Stimulated activated naive CD8-positive, alpha-beta T cell treated with anti-CD3 and anti-CD28 coated beads, Interleukin-15, amount 100 ng/mL, for 72 hours (primary cell): Measurements from ENCODE around the gene TMEM72.
A peak's percentile ranks its signal among the peaks of the same experiment; 100 is the strongest.

ENCODE experiments used
- ATAC-seq: fragments of 150-1000 bp; cut with Tn5 transposase; 2 replicates; pipeline ENCODE4 v1.10.0; 2021; ENCODE audit warnings: mild to moderate bottlenecking, moderate library complexity
- DNase-seq, 2 donors: peaks; one replicate each; pipeline ENCODE4 v3.0.0; 2021 to 2022
- H3K27ac Mint-ChIP-seq, 2 donors: one replicate each; pipeline ENCODE4 v1.8.0; 2022; ENCODE audit warnings: mild to moderate bottlenecking in 2 of 2, mixed read lengths in 2 of 2, moderate library complexity in 2 of 2
- H3K27me3 Mint-ChIP-seq: one replicate; pipeline ENCODE4 v1.8.0; 2022; ENCODE audit warnings: mixed read lengths
- H3K4me1 Mint-ChIP-seq: one replicate; pipeline ENCODE4 v1.8.0; 2022; ENCODE audit warnings: mild to moderate bottlenecking, mixed read lengths
- H3K4me3 Mint-ChIP-seq, 2 donors: one replicate each; pipeline ENCODE4 v1.8.0; 2022; ENCODE audit warnings: mild to moderate bottlenecking in 2 of 2, mixed read lengths in 2 of 2, moderate library complexity in 1 of 2
- H3K9me3 Mint-ChIP-seq, 2 donors: one replicate each; pipeline ENCODE4 v1.8.0; 2022; ENCODE audit warnings: mixed read lengths in 2 of 2

The TMEM72 gene

DNA sequence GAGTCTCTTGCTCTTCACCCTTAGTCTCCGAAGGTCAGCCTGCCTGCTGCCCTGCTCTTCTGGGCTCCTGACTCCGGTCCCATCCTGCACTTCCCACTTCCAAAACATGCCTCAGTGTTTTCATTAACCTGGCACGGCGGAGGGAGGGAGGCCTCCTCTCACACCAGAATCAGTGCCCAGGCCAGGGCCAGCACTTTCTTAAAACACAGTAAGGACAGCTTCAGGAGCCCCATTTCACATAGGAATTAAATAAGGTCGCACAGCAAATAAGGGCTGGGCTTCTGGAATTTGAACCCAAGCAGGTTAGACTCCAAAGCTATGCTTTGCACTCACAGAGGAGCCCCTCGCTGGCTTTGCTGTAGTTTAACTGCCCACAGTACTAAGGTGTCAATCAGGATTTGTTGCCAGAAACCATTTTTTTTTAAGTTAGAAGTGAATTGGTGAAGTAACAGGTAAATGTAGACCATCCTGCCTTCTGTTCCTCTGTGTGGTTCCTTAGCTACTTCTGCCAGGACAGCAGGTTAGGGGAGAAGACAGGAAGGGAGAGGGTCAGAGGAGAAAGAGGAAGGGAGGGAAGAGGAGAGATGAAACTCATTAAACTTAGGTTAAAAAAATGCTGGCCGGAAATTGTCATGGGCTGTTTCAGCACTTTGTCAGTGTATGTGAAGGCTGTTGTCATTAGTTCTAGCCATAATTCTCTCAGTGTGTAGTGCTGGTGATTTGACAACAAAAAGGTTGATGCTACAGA lies 49.5 kb downstream of the TMEM72 start:
- ATAC-seq: no peak
- H3K4me3 Mint-ChIP-seq: peak overlapping the region; percentile 61 to 62
- DNase-seq: no peak
- no peaks in the 10 kb centered on the region for H3K9me3 Mint-ChIP-seq
- H3K27me3 Mint-ChIP-seq: peaks cover 8% of the 10 kb centered on the region
- H3K27ac Mint-ChIP-seq: no peak overlapping the region
- peaks cover 56% of the 10 kb centered on the region for H3K4me1 Mint-ChIP-seq

DNA sequence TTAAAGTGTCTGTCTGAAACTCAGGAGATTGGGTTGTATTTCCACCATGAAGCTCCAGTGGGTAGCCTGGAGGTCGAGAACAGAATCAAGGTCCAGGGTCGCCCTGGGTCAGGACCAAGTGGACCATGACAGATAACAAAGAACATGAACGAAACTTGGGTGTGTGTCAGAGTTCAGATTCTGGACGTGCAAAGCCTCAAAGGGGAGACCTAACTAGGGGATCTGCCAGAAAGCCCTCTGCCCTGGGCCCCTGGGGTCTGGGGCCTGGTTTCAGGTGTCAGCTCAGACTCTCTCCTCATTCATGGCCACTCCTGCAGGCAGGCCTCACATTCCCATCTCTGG lies 50.1 kb downstream of the TMEM72 start:
- DNase-seq (no peak), ATAC-seq (no peak)
- peaks cover 58% of the 10 kb centered on the region for H3K4me1 Mint-ChIP-seq
- no peaks in the 10 kb centered on the region for H3K9me3 Mint-ChIP-seq
- peaks cover 8% of the 10 kb centered on the region for H3K27me3 Mint-ChIP-seq
- no peak overlapping the region for H3K27ac Mint-ChIP-seq
- H3K4me3 Mint-ChIP-seq: no peak overlapping the region

DNA sequence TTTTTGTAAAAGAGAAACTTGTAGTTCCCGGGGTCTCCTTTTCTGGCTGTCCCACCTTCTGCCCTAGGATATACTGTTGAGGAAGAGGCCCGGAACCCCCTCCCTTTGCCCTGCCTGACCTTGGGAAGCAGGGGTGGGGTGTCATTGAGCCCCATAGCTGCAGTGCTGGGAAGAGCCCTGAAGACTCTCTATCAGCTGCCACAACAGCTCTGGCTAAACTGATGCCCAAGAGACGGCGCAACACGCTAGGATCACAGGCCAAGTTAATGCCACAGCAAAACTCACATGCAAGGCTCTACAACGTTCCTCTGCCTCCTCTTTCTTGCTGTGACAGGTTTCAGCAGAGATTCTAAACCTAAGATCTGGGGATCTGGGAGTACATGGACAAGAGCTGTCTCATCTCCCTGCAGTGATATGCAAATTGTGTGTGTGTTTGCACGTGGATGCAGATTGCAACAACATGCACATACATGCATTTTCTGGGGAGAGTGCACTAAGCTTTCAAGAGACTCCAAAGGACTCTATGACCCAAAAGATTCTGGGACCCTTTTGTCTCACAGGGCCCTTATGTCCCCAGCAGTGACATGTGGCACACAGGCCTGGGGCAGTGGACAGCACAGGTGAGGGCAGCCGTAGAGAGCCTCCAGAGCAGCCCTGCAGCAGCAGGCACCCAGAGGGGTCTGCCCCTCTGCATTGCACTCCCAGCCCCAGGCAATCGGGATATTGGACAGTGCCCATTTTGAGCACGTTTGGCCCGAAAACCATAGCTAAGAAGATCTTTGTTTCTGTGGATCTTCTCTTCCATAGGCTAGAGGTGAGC lies 51.0 kb downstream of the TMEM72 start:
- no peak for DNase-seq
- Mint-ChIP-seq H3K4me1 (peaks cover 57% of the 10 kb centered on the region), H3K9me3 (no peaks in the 10 kb centered on the region), H3K4me3 (no peak overlapping the region), H3K27me3 (peaks cover 8% of the 10 kb centered on the region), H3K27ac (no peak overlapping the region)
- no peak for ATAC-seq

DNA sequence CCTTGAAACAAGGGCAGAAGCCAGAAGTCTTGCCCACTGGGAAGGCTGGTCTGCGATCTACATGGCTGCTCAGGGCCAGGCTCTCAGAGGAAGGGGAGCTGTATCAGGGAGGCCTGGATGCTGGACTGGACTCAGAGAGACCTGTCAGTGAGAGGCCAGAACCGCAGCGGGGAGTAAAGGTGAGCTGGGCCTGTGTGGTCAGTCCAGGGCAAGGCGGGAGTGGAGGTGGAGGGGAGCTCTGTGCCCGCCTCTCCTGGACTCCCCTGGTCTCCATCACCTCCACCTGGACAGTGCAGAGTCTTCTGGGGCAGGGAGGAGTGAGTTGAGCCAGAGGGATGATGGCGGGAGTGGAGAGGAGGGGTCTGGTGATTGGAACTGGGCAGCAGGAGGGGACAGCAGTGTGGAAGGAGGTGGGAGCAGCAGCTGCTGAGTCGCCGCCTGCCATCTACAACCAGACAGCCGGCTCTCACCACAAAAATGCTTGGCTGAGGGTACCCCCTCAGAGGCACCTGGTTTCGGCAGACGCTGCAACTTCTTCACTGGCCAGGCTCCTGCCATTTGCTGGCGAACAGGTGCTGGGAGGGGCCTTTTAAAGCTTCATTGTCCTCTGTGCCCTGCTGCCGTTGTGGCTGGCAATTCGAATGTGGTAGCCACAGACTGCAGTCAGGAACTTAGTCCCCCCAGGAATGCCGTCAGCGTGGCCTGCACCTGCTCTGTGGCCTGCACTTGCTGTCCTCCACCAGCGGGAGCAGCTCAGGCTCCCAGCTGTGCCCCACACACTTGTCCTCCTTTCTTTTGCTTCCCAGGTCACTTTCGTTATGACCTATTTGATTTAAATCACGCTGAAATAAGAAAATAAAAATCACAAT lies 52.0 kb downstream of the TMEM72 start:
- Mint-ChIP-seq H3K27ac (peak overlapping the region in 1 of 2 donors; percentile 73), H3K4me1 (peaks cover 57% of the 10 kb centered on the region), H3K27me3 (peaks cover 8% of the 10 kb centered on the region), H3K4me3 (no peak overlapping the region), H3K9me3 (no peaks in the 10 kb centered on the region)
- DNase-seq (no peak), ATAC-seq (no peak)

DNA sequence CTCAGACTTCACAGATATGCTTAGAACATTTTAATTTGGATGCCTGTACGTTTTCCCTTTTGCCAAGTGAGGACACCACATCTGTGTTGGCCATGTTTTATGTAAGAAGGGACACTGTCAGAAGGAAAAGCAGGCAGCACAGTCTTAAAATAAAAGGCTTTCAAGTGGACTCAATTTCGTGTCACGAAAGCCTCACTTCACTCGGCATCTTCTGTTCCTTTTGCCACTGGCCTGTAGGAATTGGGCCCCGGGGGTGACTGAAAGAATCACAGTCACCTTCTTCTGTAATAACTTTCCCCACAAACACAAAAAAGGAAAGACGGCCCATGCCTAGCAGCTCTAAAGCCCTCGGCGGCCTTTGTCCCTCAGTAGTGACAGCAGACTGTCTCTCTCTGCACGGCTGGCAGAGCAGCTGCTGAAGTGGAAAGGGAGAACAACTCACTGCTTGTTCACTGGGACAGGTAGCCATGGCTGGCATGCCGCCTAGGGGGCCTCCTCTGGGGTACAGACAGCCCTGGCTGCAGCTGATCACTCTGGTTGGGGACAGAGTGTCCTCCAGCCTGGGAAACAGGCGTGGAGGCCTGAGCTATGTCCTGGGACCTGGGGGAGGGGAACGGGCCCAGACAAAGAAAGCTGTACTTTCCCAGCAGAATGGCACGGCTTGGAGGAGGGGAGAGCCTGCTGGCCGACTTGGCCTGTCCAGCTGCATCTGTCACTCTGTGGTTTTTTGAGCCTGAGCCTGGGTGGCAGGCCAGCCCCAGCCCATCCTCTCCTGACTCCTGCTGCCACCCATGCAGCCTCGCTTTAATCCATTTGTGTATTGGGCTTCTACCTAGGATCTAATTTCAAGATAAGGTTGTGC lies 52.9 kb downstream of the TMEM72 start:
- ATAC-seq (no peak), DNase-seq (no peak)
- H3K4me3 Mint-ChIP-seq: no peak overlapping the region
- H3K9me3 Mint-ChIP-seq: no peaks in the 10 kb centered on the region
- peaks cover 59% of the 10 kb centered on the region for H3K4me1 Mint-ChIP-seq
- H3K27ac Mint-ChIP-seq: peak overlapping the region in 1 of 2 donors; percentile 37
- peaks cover 8% of the 10 kb centered on the region for H3K27me3 Mint-ChIP-seq

DNA sequence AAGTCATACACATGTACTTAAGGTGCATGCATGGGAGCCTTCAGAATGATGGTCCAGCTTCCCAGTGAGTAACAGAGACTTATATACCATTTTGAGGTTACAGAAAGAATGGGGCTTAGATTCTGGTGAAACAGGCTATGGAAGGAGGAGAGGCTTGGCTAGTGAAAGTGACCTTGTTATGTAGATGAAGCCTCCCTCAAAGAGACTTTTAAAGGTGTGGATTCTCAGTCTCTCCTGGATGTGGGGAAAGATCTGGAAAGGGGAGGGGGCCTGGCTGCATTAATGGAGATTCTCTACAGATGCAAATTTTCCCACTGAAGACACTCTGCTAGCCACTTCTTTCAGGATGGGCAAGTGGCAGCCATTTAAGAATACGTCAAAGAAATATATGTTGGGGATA lies 54.0 kb downstream of the TMEM72 start:
- no peaks in the 10 kb centered on the region for H3K9me3 Mint-ChIP-seq
- no peak overlapping the region for H3K27ac Mint-ChIP-seq
- H3K4me1 Mint-ChIP-seq: peaks cover 61% of the 10 kb centered on the region
- DNase-seq: no peak
- peaks cover 8% of the 10 kb centered on the region for H3K27me3 Mint-ChIP-seq
- no peak for ATAC-seq
- no peak overlapping the region for H3K4me3 Mint-ChIP-seq

DNA sequence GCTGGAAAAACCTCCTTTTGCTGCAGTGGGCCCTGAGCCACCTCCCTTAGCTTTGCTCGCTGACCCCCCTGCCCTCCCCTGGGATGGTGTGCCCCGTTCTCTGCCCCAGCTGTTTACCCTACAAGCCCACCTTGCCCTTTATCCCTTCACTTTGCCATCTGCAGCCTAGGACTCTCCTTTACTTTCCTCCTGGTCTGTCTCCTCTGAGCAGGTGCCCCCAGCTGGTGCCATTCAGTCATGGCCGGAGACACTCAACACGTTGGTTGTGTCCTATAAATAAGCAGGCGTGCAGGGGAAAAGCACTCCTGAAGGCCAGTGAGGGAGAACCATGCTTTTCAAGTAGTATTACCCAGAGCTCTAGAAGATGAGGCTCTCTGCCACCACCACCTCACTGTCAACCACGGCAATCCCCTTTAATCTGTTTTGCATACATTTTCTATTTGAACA lies 54.5 kb downstream of the TMEM72 start:
- ATAC-seq (peak; percentile 62), DNase-seq (peak in 1 of 2 donors; percentile 27)
- Mint-ChIP-seq H3K4me1 (peaks cover 55% of the 10 kb centered on the region), H3K27me3 (peaks cover 2% of the 10 kb centered on the region), H3K27ac (peak overlapping the region in 1 of 2 donors; percentile 70), H3K9me3 (no peaks in the 10 kb centered on the region), H3K4me3 (peak overlapping the region; percentile 49 to 61)

DNA sequence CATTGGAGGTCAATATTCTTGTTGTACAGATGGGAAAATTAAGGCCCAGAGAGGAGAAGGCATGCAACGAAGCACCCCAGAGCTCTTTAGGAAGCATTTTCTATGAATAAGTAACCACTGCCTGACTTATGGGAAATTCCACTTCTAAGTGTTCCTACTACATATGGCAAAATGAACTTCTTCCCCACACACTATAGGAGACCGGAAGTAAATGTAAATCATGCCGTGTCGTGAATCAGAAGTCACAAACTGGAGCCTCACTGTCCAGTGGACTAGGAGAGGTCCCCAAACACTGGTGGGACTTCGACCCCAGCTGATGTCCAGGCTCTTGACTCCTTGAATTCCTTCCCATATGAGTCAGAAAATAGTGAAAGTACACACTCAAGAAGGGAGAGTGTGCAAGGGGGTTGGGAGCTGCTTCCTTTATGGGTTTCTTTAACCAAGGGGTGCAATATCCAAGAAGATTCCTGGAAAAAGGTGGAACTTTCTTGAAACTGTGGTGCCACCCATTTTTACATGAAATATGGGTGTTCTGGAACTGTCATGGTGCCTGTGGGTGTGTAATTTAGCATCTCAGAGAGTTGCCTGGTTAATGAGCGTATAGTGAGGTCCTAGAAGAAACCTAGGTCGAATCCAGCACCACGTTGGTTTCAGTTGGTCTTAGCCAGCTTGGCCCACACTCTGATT lies 55.1 kb downstream of the TMEM72 start:
- peak overlapping the region; percentile 49 to 61 for H3K4me3 Mint-ChIP-seq
- no peaks in the 10 kb centered on the region for H3K27me3 Mint-ChIP-seq
- ATAC-seq (no peak), DNase-seq (no peak)
- peak overlapping the region in 1 of 2 donors; percentile 65 for H3K27ac Mint-ChIP-seq
- no peaks in the 10 kb centered on the region for H3K9me3 Mint-ChIP-seq
- H3K4me1 Mint-ChIP-seq: peaks cover 53% of the 10 kb centered on the region

DNA sequence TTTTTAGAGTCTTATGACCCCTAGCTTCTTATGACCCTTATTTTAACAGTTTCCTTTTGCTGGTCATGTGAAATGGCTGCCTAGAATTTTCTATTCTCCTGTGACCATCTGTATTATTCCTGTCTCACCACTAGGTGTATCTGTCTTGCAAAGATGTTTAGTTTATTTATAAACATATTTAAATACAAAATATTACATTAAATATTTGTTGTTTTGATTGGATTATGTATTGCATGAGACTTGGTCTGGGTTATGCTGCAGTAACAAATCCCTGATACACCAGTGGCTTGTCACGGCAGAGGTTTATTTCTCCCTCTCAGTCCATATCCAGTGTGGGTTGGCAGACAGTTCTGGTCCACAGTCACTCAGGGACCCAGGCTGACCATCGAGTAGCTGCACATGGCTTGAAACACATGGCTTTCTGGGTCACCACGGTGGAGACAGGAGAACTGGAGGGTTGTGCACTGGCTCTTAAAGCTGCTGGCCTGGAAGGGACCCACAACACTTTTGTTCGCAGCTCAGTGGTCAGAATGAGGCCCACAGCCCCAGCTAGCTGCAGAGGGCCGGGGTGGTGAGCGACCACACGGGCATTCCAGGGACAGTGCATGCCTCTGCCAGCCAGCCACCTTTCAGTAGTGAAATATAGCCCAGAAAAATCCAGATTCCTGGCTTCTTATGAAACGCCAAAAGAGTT lies 55.8 kb downstream of the TMEM72 start:
- no peak overlapping the region for H3K4me3 Mint-ChIP-seq
- ATAC-seq (no peak), DNase-seq (no peak)
- H3K27me3 Mint-ChIP-seq: no peaks in the 10 kb centered on the region
- H3K27ac Mint-ChIP-seq: no peak overlapping the region
- H3K4me1 Mint-ChIP-seq: peaks cover 53% of the 10 kb centered on the region
- no peaks in the 10 kb centered on the region for H3K9me3 Mint-ChIP-seq

DNA sequence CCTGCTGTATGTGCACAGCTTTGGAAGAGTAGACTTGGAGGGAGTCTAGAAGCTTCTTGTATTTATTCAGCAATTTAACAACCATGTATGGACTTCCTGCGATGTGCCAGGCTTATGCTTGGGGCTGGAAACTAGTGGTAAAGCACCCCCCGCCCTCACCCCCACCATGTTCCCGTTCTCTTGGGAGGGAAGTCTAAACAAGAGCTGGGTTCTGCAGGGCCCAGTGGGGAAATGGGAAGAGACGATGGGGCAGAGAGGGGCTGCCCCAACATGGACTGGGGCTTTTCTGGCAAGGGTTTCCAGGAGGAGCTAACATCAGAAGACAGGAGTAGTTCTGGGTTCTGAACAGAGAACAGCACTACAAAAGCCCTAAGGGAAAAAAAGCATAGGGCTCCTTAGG lies 56.5 kb downstream of the TMEM72 start:
- Mint-ChIP-seq H3K27me3 (no peaks in the 10 kb centered on the region), H3K4me1 (peaks cover 52% of the 10 kb centered on the region), H3K9me3 (no peaks in the 10 kb centered on the region), H3K27ac (peak overlapping the region; percentile 44 to 74), H3K4me3 (peak overlapping the region; percentile 27 to 46)
- DNase-seq (no peak), ATAC-seq (peak; percentile 17)

DNA sequence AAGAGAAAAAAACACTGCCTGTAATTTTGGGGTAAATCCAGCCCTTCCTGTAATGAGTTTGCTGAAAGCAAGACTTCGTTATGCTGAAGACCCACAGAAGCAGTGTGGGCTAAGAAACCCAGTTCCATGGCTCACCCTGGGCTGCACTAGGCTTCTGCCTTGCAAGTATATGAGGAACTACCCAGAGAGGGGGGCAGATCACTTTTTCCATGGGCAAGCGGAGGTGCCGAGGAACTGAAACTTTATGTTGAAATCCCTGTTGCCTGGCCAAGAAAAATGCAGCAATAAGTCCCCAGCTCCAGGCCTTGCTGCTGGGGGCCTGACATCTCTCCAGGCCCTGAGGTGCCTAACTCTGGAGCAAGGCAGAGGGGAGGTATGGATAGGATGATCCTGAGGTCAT lies 57.0 kb downstream of the TMEM72 start:
- DNase-seq (peak in 1 of 2 donors; percentile 24), ATAC-seq (peak; percentile 47)
- peaks cover 52% of the 10 kb centered on the region for H3K4me1 Mint-ChIP-seq
- no peaks in the 10 kb centered on the region for H3K9me3 Mint-ChIP-seq
- H3K27me3 Mint-ChIP-seq: no peaks in the 10 kb centered on the region
- H3K4me3 Mint-ChIP-seq: peak overlapping the region; percentile 27 to 46
- H3K27ac Mint-ChIP-seq: peak overlapping the region in 1 of 2 donors; percentile 74

DNA sequence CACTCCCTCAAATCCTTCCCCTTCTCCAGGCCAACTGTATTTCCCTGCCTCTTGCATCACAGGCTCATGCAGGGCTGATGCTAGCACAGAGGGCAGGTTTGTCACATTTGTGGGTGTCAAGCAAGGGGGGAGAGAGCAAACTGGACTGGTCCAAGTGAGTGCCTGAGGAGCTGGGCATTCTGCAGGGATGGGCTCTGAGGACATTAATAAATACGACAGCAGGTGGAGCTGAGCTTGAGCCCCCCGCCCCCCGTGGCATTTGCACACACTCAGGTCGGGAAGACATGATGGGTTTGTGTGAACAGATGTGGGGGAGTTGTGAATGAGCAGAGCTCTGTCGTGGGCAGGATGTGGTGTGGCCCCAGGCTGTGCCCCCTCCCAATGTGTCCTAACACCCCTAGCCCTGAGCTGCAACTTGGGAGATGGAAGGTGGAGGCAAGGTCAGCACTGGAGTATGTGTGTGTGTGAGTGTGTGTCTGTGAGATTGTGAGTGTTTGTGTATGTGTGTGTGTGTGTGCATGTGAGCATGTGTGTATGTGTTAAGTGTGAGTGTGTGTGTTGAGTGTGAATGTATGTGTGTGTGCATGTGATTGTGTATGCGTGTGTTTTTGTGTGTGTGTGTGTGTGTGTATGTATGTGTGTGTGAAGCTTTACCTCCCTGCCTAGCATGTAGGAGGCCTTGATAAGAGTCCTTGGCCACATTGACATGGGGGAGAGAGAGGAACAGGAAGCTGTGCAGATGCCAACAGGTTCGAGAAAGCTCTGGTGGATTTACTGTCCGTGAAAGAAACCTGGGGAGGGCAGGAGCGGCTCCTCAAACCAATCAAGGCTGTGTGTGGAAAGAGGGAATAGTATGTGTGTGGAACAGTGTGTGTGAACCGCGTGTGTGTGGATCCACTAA lies 57.6 kb downstream of the TMEM72 start:
- H3K27me3 Mint-ChIP-seq: no peaks in the 10 kb centered on the region
- ATAC-seq: peak; percentile 69
- peak overlapping the region in 1 of 2 donors; percentile 59 for H3K27ac Mint-ChIP-seq
- H3K4me3 Mint-ChIP-seq: peak overlapping the region; percentile 27 to 34
- H3K9me3 Mint-ChIP-seq: no peaks in the 10 kb centered on the region
- DNase-seq: peak in 1 of 2 donors; percentile 45
- peaks cover 59% of the 10 kb centered on the region for H3K4me1 Mint-ChIP-seq

DNA sequence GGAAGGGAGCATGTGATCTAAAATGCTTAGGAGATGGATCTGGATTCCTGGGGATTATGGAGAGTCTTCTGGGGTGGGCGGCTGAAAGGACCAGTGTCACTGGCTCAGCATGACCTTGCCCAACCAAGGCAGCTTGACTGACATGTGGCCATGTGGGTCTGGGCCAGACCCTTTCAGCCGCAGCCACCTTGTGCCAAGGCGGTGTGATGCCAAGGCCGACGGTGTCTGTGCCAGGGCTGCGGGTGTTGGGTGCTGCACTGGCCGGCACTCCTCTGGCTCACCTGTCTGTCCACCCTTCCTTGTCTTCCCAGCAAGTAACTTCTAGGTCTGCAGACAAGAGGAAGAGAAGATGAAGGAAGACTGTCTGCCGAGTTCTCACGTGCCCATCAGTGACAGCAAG lies 58.7 kb downstream of the TMEM72 start:
- Mint-ChIP-seq H3K4me1 (peaks cover 66% of the 10 kb centered on the region), H3K27ac (no peak overlapping the region), H3K27me3 (no peaks in the 10 kb centered on the region), H3K4me3 (no peak overlapping the region), H3K9me3 (no peaks in the 10 kb centered on the region)
- ATAC-seq (no peak), DNase-seq (no peak)
